ENCODE results near the gene NPIPB13. TPM values are rescaled to one million over a fixed set of nuclear protein-coding genes. Genes with fewer than 3 reads are reported as not detected.

The NPIPB13 gene
- 0.65 TPM in 1 of 2 replicates, not detected in the other for total RNA-seq

GRCh38 chr16:30248379-30248778, at the start of gene NPIPB13:
Gene NPIPB13, minus strand, starts transcription at chr16:30248479. Its CDS starts 2,906 bp downstream, at chr16:30245573.

DNA sequence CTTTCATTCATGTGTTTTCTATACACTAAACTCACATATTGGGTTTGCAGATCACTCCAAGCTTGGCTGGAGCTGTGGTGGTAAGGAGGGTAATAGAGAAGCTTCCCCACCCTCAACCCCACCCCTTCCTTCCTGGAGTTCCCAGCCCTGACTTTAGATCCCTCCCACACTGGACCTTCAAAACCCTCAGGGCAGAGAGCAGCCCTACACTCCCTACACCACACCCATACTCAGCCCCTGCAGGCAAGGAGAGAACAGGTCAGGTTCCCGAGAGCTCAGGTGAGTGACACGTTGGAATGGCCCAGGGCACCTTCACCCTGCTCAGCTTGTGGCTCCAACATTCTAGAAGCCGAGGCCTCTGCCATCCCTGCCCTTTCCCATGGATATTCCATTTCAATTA, 49.2 kb downstream of the NPIPB13 start, which contains the start of gene SULT1A3:
SULT1A3 (plus strand) TSS at position 207 of the 400 bp plus-strand sequence. CDS start 1,474 bp downstream, outside the sequence.

Other genes starting within 250 kb of the NPIPB13 start
- gene DOC2A, start 237.5 kb downstream of the NPIPB13 start, total RNA-seq = 0.76 TPM in 1 of 2 replicates, not detected in the other
- gene C16orf92, start 225.3 kb downstream of the NPIPB13 start, total RNA-seq = not detected in 2 replicates
- 0.32 TPM in 1 of 2 replicates, not detected in the other for gene TLCD3B, start 217.2 kb downstream of the NPIPB13 start, total RNA-seq
- 265 and 367 TPM in 2 replicates for gene ALDOA, start 182.7 kb downstream of the NPIPB13 start, total RNA-seq
- gene PPP4C, start 172.5 kb downstream of the NPIPB13 start, total RNA-seq = 256 and 366 TPM in 2 replicates
- gene TBX6, start 156.6 kb downstream of the NPIPB13 start, total RNA-seq = under 0.01 and 0.15 TPM in 2 replicates
- gene YPEL3, start 152.3 kb downstream of the NPIPB13 start, total RNA-seq = 12.0 and 20.1 TPM in 2 replicates
- gene GDPD3, start 134.9 kb downstream of the NPIPB13 start, total RNA-seq = 0.32 and 0.61 TPM in 2 replicates
- gene MAPK3, start 125.3 kb downstream of the NPIPB13 start, total RNA-seq = 20.5 and 31.8 TPM in 2 replicates
- 1.2 and 4.2 TPM in 2 replicates for gene CORO1A, start 64.9 kb downstream of the NPIPB13 start, total RNA-seq
- 161 and 183 TPM in 2 replicates for gene BOLA2B, start 54.8 kb downstream of the NPIPB13 start, total RNA-seq
- gene SLX1A, start 54.6 kb downstream of the NPIPB13 start, total RNA-seq = 38.9 and 52.3 TPM in 2 replicates
- 4.0 and 4.2 TPM in 2 replicates for gene SULT1A3, start 49.2 kb downstream of the NPIPB13 start, total RNA-seq
- 38.0 and 51.4 TPM in 2 replicates for gene CD2BP2, start 106.8 kb upstream of the NPIPB13 start, total RNA-seq
- 29.2 and 33.1 TPM in 2 replicates for gene TBC1D10B, start 122.0 kb upstream of the NPIPB13 start, total RNA-seq
- not detected in 2 replicates for gene MYL11, start 126.3 kb upstream of the NPIPB13 start, total RNA-seq
- not detected in 2 replicates for gene SEPTIN1, start 134.1 kb upstream of the NPIPB13 start, total RNA-seq
- gene ZNF48, start 146.9 kb upstream of the NPIPB13 start, total RNA-seq = 14.1 and 18.2 TPM in 2 replicates
- gene ZNF771, start 159.1 kb upstream of the NPIPB13 start, total RNA-seq = 12.2 and 17.2 TPM in 2 replicates
- 48.1 and 58.1 TPM in 2 replicates for gene DCTPP1, start 181.6 kb upstream of the NPIPB13 start, total RNA-seq
- gene SEPHS2, start 197.4 kb upstream of the NPIPB13 start, total RNA-seq = 14.3 and 15.2 TPM in 2 replicates
- not detected in 2 replicates for gene ITGAL, start 224.3 kb upstream of the NPIPB13 start, total RNA-seq